Posterior vena cava (tissue), 2 donors: ENCODE results near the gene TNFRSF1B. TPM values are rescaled to one million over a fixed set of nuclear protein-coding genes. Genes with fewer than 3 reads are reported as not detected.
A peak's percentile ranks its signal among the peaks of the same experiment; 100 is the strongest.

Experiments used
- DNase-seq: peaks from one replicate; pipeline ENCODE4 v3.0.0-alpha.2; 2020; ENCODE audit warnings: low spot score
- intact Hi-C, 2 donors: fragments of 100-400 bp; cut with DNase I; formaldehyde crosslinking; loops; one replicate each; pipeline versions ENCODE4 v1.14.1 to v1.14.2; 2022 to 2023
- total RNA-seq, 2 donors: library from RNA; stranded (reverse); fragmentation: NEBNext Ultra II Directional; extraction: Animal tissue kit (Norgen Biotek cat#: 25700); gene quantifications; one replicate each; pipeline ENCODE4 v1.2.1, GENCODE V29; 2021
- donor health status: DM: yes; HTN: yes; CAD: no.
- donor health status: DM: yes; HTN: yes; CAD: no.

The TNFRSF1B gene
- total RNA-seq, 2 donors from 2014 or later = 37.6 to 38.1 TPM

DNA sequence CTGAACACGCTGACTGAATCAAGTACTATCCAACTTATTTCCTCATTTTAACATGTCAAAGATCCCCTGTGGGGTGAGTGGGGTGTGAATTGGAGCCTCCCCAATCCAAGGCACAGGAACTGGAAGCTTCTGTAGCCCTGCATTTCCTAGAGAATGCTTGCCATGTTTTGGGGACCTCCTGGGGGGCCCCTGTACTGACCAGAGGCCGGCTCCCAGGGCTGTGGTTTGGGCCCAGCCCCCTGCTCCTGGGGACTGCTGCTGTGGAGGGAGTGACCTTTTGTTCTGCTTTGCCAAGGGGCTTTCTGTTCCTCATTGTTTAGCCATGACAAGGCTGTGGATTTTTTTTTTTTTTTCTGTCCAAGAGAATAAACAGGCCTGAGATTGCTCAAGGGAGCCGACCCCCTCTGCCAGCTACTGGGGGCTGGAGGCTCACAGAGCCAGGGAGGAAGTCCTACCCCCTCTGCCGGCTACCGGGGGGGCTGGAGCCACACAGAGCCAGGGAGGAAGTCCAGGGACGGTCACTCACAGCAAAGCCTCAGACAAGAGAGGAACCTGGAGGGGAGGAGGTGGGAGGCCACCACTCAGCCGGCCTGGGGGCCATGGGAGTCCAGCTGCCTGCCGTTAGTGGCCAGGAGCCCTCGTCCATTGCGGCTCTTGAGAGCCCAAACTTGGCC is 17.4 kb downstream of the TNFRSF1B start:
- DNase-seq = peak; percentile 94

DNA sequence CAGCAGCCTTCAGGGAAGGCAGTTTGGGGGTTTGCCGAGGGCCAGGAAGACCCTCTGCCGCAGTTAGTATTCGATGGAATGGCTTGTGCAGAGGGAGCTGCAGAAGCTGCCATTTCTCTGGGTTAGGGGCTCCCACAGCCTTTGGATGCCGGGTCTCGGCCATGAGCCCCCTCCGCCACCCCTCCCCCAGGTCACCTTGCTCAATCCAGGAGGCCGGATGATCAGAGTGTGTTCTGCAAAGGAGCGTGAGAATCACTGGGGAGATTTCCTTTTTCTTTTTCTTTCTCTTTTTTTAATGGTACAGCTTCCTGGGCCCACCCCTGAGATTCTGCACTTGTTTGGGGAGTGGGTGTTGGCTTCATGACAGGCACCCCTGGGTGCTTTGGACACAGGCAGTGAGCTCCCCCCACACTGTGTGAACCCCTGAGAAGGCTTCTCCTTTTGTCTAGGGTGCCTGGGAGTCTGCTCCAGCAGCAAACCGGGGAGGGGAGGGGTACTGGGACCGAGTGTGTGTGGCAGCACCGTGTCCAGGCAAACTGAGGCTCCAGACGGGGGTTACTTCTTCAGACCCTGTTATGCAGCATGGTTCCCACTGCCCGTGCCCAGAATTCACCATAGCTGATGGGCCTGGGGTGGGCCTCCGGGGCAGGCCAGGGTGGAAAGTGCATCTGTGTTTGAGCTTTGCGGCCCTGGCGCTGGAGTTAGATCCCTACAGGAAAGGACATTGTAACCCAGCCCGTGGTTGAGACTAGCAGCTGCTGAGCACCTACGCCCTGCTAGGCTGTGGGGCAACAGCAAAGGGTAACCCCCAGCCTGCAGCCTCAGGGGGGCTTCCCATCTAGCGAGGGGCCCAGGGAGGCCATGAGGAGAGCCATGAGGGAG is 18.5 kb downstream of the TNFRSF1B start:
- DNase-seq = no peak
- intact Hi-C loops = loop anchor here in 1 of 2 donors (10.0 kb wide), 1 partner anchor 1540 kb away; no protein-coding TSS in a partner anchor

More for the DNA sequence above, 17.4 kb downstream of the TNFRSF1B start:
- intact Hi-C loops = loop anchor here in 1 of 2 donors (10.0 kb wide), 1 partner anchor 1539 kb away; no protein-coding TSS in a partner anchor

DNA sequence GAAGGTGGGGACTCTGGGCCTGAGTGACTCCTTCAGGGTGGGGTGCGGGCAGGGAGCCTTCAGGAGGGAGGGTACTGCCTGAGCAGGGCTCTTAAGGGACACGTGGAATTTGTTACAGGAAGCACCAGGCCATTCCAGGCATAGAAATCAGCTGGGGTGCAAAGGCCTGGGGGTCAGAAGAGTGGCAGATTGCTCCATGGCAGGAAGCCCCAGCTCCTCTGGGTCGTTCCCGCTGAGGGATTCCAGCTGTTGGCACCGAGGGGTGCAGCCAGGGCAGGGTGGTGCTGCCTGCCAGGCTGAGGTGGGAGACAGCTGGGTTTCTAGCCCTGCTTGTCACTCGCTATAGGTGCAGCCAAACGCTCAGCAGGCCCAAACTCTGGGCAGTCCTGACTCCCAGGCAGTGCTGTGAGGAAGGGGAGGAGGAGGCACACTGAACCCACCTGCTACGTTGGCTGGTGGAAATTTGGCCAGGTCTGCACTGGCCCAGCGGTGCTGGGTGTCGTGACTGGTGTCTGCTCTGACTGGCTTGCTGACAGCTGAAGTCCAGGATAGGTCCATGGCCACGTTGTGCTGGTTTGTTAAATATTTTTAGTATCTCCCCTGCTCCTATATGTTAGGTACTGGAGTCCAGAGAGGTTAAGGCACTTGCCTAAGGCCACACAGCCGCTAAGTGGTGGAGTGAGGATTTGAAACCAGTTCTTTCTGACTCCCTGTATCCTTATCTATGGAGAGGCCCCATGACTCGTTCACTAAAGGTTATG is 19.3 kb downstream of the TNFRSF1B start:
- DNase-seq = no peak
- intact Hi-C loops = loop anchor here in 1 of 2 donors (10.0 kb wide), 1 partner anchor 1541 kb away; no protein-coding TSS in a partner anchor

DNA sequence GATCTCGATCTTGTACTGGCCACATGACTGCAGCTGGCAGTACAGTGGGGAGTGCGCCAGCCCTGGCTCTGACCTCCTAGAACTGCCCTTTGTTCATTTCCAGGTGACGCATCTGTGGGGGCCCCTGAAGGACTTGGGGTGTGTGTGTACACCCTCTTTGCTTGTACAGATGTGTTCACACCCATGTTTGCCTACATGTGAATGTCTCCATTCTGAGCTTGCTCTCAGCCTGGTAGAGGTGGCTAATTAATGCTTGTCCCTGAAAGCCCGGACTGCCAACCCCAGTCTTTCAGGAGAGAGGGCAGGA is 19.8 kb downstream of the TNFRSF1B start:
- intact Hi-C loops = loop anchor here in 1 of 2 donors (10.0 kb wide), 1 partner anchor 1542 kb away; no protein-coding TSS in a partner anchor
- no peak for DNase-seq

DNA sequence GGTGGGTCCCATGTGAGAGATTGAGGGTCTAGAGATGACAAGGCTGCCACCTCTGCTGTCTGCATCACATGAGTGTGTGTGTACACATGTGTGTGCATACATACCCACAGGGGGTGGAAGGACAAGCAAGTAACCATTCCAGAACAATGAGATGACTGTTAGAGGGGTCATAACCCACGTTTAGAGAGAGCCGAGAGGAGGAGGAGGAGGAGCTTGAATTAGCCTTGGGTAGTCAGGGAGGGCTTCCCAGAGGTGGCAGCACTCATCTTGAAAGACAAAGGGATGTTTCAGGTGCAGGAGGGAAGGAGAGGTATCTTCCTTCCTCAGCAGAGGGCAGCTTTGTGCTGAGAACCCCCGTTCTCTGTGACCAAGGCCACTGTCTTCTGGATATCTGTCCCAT is 21.3 kb downstream of the TNFRSF1B start:
- intact Hi-C loops = loop anchor here in 1 of 2 donors (10.0 kb wide), 1 partner anchor 1543 kb away; no protein-coding TSS in a partner anchor
- no peak for DNase-seq

DNA sequence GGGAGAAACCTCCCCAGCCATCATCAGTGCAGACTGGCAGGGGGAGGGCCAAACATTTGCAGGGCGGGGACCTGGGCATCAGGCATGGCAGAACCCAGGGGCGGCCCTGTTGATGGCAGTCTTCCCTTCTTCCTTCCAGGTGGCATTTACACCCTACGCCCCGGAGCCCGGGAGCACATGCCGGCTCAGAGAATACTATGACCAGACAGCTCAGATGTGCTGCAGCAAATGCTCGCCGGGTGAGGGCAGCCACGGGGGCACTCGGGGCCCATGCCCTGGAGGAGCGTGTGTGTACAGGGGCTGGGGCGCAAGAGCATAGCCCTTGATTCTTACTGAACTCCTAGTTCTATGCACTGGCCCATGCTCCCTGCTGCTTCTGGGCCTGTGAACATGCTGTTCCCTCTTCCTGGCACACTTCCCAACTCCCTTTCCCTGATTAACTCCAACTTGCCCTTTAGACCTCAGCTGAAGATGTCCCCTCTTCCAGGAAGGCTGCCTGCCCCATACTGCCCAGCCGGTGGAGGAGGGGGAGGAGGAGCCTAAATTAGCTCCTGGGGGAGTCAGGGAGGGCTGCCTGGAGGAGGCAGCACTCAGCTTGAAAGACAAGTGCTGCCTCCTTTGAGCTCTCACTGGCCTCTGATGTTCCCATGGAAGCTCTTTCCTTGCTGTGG is 22.0 kb downstream of the TNFRSF1B start:
- no peak for DNase-seq
- intact Hi-C loops = loop anchor here in 1 of 2 donors (10.0 kb wide), 1 partner anchor 1544 kb away; no protein-coding TSS in a partner anchor

DNA sequence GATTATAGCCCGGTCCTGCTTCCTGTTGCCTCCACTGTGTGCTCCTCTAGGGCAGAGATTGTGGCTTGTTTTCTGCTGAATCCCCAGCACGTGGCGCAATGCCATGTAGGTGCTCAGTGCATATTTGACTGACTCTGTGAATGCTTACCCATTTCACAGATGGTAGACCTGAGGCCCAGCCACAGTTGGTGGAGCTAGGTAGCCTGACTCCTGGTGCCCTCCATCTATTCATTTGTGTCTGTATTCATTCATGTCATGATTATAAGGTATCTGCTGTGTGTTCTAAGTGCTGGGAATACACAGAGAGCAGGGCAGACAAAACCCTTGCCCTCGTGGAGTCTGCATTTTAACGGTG is 22.5 kb downstream of the TNFRSF1B start:
- intact Hi-C loops = loop anchor here in 1 of 2 donors (10.0 kb wide), 1 partner anchor 1545 kb away; no protein-coding TSS in a partner anchor
- no peak for DNase-seq

DNA sequence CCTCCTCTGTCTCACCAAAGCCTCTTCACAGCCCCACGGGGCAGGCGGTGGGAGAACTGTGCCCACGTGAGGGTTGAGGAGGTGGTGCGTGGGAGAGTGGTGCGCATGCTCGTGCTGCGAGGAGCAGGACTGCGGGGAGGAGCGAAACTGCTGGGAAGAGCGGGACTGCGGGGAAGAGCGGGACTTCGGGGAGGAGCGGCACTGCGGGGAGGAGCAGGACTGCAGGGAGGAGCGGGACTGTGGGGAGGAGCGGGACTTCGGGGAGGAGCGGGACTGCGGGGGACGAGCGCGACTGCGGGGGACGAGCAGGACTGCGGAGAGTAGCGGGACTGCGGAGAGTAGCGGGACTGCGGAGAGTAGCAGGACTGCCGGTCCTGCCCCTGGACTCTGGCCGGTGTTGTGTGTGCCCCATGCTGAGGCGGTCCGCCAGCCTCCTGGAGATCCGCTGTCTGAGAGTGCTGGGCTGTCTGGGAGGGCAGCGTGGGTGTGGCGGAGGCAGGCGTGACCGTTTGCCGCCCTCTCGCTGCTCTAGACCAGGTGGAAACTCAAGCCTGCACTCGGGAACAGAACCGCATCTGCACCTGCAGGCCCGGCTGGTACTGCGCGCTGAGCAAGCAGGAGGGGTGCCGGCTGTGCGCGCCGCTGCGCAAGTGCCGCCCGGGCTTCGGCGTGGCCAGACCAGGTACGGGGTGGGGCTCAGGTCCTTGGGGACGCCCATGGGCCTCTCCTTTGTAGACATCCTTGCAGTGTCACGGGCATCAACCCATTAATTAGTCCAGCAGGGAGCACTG is 24.6 kb downstream of the TNFRSF1B start:
- DNase-seq = no peak
- intact Hi-C loops = no loop called here

DNA sequence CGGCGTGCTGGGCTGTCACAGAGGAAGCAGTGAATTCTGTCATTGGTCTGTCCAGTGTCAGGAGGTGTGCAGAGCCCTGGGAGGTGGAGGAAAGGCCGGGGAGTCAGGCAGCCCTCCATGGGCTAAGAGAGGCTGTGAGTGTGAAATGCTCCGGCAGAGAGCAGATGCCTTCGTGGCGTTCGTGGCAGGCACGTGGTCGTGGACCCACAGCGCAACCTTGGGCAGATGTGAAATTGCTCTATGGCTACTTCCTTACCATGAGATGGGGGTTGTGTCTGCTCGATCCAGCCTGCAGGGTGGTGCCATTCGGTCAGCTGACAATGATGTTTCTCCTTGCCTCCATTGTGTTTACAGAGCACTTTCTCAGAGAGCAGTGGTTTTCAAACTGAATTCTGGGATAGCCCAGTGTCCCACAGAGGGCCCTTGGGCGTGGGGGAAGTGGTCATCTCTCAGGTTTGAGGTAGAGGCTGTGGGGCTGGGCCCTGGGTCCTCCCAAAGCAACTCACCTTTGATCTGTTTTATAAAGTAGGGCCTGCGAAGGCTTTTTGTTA is 27.9 kb downstream of the TNFRSF1B start:
- intact Hi-C loops = loop anchor here in 1 of 2 donors (5.0 kb wide), 1 partner anchor 1772 kb away; no protein-coding TSS in a partner anchor
- DNase-seq = no peak

DNA sequence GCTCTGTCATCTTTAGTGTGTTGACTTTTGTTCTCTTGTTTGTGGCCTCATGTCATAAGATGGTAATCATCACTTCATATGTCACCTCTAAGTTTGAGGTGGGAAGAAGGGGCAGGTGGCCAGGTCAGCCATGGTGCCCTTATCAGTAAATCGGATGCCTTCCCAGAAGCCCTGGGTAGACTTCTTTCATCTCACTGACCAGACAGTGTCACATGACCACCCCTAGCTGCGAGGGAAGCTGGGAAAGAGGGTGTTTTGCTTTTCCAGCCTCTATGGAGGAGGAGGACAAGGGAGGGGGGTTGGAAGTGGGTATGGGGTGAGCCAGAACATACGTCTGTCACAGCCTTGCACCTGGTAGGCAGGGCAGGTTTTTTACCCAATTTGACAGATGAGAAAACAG is 28.6 kb downstream of the TNFRSF1B start:
- intact Hi-C loops = loop anchor here in 1 of 2 donors (5.0 kb wide), 1 partner anchor 1773 kb away; no protein-coding TSS in a partner anchor
- no peak for DNase-seq

DNA sequence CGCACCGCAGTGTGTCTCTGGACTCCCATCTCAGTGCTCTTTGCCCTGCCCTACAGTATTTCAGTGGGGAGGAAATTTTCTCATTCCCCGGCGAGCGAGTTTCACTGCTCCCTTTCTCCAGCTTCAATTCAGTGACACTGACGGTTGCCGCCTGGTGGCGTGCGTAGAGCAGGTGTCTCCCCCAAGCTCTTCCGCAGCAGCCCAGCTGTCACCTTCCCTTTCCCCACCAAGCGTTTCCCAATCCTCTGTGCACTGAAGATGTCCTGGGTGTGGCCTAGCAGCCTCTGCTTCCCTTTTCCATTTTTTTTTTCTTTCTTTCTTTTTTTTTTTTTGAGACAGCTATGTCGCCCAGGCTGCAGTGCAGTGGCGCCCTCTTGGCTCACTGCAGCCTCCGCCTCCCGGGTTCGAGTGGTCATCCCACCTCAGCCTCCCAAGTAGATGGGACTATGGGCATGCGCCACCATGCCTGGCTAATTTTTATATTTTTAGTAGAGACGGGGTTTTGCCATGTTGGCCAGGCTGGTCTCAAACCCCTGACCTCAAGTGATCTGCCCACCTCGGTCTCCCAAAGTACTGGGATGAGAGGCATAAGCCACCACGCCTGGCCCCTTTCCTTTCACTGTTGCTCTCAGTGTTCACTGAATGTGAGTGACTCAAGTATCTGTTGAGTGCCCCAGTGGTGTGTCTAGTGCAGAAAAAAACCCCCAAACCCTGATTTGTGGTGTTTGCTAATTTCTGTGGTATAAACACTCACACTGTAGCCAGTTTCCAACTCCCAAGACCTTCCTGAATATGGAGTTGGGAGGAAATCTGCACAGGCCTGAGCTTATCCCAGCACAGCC is 30.1 kb downstream of the TNFRSF1B start:
- intact Hi-C loops = loop anchor here in 1 of 2 donors (5.0 kb wide), 1 partner anchor 1775 kb away; no protein-coding TSS in a partner anchor
- peak; percentile 89 for DNase-seq

DNA sequence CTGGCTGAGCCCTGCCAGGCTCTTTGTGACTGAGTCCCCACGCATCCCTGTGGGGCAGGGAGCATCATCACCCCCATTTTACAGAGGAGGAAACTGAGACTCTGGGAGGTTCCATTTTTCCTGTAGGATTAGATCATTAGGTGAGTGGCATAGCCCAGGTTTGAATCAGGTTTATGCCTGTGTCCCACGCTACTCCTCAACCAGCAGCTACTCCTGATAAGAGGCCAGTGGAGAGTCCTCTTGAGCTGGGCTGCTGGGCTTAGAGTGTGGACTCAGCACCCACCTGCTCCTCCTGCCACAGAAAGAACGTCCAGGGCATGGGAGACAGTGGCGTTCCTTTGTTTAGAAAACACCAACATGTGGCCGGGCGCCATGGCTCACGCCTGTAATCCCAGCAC is 30.7 kb downstream of the TNFRSF1B start:
- no peak for DNase-seq
- intact Hi-C loops = loop anchor here in 1 of 2 donors (5.0 kb wide), 1 partner anchor 1775 kb away; no protein-coding TSS in a partner anchor

DNA sequence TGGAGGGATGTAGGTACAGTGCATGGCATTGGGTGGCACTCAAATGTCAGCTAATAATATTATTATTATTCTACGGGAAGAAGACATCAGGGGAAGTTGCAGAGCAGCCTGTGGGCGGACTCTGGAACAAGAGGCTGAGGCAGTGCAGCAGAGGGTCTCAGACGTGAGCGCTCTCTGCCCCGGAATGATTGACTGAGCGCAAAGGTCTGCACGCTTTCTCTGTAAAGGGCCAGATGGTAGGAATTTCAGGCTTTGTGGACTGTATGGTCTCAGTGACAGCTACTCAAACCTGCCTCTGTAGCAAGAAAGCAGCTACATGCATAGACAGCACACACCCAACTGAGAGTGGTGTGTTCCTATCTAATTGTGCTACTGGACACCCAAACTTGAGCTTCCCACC is 33.4 kb downstream of the TNFRSF1B start:
- no peak for DNase-seq
- intact Hi-C loops = no loop called here

DNA sequence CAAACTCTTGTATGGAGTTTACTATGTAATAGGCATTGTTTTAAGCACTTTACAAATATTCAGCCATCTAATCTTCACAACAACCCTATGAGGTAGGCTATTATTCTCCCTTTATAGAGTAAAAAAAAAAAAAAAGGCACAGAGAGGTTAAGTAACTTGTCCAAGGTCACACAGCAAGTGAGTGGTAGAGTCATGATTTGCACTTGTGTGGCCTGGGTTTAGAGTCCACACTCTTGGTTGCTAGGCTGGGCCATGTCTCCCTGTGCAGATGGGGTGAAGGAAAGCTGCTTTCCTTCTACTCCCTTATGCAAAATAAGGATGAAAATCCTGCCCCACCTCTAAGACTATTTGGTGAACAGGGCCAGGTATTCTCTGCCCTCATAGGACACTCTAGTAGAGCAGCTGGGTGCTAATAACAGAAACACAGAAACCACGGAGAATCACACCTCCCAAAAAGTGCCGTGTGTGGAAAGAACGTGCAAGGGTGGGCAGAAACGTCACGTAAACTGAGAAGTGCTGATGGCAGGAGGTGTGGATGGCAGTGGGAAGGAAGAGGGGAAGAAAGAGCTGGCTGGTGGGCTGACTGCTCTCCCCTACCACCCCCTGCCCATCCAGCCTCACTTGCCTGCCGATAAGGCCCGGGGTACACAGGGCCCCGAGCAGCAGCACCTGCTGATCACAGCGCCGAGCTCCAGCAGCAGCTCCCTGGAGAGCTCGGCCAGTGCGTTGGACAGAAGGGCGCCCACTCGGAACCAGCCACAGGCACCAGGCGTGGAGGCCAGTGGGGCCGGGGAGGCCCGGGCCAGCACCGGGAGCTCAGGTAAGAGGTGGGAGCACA is 34.8 kb downstream of the TNFRSF1B start:
- no peak for DNase-seq
- intact Hi-C loops = no loop called here

DNA sequence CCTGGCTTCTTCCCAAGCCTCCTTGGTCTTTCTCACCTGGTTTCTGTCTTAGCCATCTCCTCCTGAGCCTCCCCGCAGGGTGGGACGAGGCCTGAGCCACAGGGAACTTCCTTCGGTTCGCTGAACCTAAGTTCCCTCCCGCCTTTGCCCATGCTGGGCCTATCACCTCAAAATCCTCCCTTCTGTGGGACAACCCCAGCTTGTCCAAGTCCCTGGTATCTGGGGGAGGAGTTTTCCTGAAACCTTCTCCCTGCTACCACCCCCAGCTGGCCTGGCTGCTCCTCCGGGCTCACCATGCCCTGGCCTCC is 35.4 kb downstream of the TNFRSF1B start:
- intact Hi-C loops = no loop called here
- DNase-seq = no peak

DNA sequence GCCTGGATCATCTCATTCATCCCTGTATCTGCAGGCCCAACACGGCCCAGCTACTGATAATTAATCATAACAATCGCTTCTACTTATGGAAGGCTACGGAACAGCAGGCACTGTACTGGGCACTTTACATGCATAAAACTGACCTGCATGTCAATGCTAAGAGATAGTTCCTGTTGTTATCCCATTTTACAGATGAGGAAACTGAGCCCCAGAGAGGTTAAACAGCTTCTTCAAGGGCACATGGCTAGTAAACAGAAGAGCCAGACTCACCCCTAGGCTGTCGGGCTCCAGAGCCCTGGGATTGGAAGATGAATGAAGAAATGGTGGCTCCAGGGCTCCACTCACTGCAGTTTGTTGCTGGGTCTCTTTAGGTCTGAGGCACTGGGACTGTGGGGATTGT is 35.8 kb downstream of the TNFRSF1B start:
- intact Hi-C loops = no loop called here

More for the DNA sequence above, 35.8 kb downstream of the TNFRSF1B start:
- DNase-seq = no peak
